GM18861 (cell line): ENCODE results near the gene PTGDS.

Experiments used
- ATAC-seq: cut with Tn5 transposase; IDR thresholded peaks from one replicate; pipeline ENCODE4 v1.9.1; 2021; ENCODE audit not compliant: unreplicated experiment

PTGDS gene

GRCh38 chr9:137007108-137007815 is 30.0 kb downstream of the PTGDS start:
- no peak for ATAC-seq

GRCh38 chr9:137007816-137008270 is 30.5 kb downstream of the PTGDS start:
- no peak for ATAC-seq

GRCh38 chr9:137008312-137008711 is 31.0 kb downstream of the PTGDS start:
- no peak for ATAC-seq

- no peak for ATAC-seq
Measured at GRCh38 chr9:137009217-137009616, 31.9 kb downstream of the PTGDS start.

GRCh38 chr9:137009938-137010732 is 32.8 kb downstream of the PTGDS start:
- no peak for ATAC-seq

GRCh38 chr9:137011156-137011555 is 33.9 kb downstream of the PTGDS start:
- no peak for ATAC-seq

- ATAC-seq: no peak
Measured at GRCh38 chr9:137011907-137012675, 34.8 kb downstream of the PTGDS start.

GRCh38 chr9:137012694-137013570 is 35.6 kb downstream of the PTGDS start:
- ATAC-seq: no peak

GRCh38 chr9:137013571-137013940 is 36.3 kb downstream of the PTGDS start:
- ATAC-seq: no peak

- ATAC-seq: no peak
Measured at GRCh38 chr9:137014166-137014565, 36.9 kb downstream of the PTGDS start.

GRCh38 chr9:137014776-137015539 is 37.7 kb downstream of the PTGDS start:
- no peak for ATAC-seq

GRCh38 chr9:137015540-137015930 is 38.2 kb downstream of the PTGDS start:
- ATAC-seq: no peak

- no peak for ATAC-seq
Measured at GRCh38 chr9:137015976-137016375, 38.7 kb downstream of the PTGDS start.

- no peak for ATAC-seq
Measured at GRCh38 chr9:137016436-137016835, 39.1 kb downstream of the PTGDS start.

- no peak for ATAC-seq
Measured at GRCh38 chr9:137017071-137017470, 39.8 kb downstream of the PTGDS start.

GRCh38 chr9:137017791-137018497 is 40.6 kb downstream of the PTGDS start:
- ATAC-seq: no peak

GRCh38 chr9:137018761-137019559 is 41.7 kb downstream of the PTGDS start:
- no peak for ATAC-seq

- ATAC-seq: no peak
Measured at GRCh38 chr9:137019891-137020683, 42.8 kb downstream of the PTGDS start.
